ENCODE results near the gene SGCD.

DNA sequence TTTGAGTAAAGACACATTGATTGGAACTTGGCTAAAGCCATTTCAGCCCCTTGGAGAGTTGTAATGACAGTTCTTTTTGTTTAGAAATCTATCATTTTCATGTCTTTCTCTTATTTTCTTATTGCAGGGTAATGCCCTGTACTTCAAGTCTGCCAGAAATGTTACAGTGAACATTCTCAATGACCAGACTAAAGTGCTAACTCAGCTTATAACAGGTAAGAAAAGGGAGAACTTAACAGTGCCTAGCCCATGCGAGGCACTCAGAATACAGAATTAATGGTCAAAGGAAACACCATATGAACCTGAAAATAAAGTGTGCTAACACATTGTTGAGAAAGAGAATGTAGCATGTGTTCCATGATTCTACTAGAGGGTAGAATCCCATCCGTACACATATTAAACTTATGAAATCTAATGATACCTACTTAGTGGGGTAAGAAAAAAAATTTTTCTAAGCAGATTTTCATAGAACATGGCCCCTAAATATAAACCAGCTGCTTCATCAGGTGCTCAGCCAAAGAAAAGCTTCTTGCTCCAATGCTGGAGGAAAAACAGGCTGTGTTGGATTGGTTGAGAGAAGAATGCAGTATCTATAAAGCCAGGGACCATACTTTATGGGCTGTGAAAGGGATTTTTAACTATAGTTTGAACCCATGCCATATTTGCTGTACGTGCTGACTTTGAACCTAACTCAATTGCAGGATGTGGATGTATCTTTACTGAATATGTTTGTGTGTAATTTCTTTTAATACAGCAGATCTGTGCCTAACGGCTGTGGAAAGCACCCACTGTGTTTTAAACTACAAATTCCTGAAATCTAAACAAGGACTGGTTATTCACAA, 262.4 kb downstream of the SGCD start:
- TF ChIP-seq, protein P1, sequence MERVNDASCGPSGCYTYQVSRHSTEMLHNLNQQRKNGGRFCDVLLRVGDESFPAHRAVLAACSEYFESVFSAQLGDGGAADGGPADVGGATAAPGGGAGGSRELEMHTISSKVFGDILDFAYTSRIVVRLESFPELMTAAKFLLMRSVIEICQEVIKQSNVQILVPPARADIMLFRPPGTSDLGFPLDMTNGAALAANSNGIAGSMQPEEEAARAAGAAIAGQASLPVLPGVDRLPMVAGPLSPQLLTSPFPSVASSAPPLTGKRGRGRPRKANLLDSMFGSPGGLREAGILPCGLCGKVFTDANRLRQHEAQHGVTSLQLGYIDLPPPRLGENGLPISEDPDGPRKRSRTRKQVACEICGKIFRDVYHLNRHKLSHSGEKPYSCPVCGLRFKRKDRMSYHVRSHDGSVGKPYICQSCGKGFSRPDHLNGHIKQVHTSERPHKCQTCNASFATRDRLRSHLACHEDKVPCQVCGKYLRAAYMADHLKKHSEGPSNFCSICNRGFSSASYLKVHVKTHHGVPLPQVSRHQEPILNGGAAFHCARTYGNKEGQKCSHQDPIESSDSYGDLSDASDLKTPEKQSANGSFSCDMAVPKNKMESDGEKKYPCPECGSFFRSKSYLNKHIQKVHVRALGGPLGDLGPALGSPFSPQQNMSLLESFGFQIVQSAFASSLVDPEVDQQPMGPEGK (CRISPR knock-in tag; IDR thresholded peaks at IDR 0.05; ENCODE audit: borderline replicate concordance): no peak
- TF ChIP-seq POLR2AphosphoS5 (IDR thresholded peaks at IDR 0.05; ENCODE audit: control insufficient read depth, insufficient read depth, low read depth, low read length) (no peak), EZH2 (IDR thresholded peaks at IDR 0.05; ENCODE audit: borderline replicate concordance, low read depth, low read length) (no peak), FOXA1 (IDR thresholded peaks at IDR 0.05; ENCODE audit: borderline replicate concordance) (no peak), ZNF780A (CRISPR knock-in tag; IDR thresholded peaks at IDR 0.05) (no peak), POLR2A (conservative IDR thresholded peaks at IDR 0.05) (no peak), KAT7 (CRISPR knock-in tag; IDR thresholded peaks at IDR 0.05; ENCODE audit: borderline replicate concordance) (no peak), GATA2 (CRISPR knock-in tag; IDR thresholded peaks at IDR 0.05) (no peak), MXI1 (IDR thresholded peaks at IDR 0.05; ENCODE audit: low read depth, low read length) (no peak)
- TF ChIP-seq, protein P2, sequence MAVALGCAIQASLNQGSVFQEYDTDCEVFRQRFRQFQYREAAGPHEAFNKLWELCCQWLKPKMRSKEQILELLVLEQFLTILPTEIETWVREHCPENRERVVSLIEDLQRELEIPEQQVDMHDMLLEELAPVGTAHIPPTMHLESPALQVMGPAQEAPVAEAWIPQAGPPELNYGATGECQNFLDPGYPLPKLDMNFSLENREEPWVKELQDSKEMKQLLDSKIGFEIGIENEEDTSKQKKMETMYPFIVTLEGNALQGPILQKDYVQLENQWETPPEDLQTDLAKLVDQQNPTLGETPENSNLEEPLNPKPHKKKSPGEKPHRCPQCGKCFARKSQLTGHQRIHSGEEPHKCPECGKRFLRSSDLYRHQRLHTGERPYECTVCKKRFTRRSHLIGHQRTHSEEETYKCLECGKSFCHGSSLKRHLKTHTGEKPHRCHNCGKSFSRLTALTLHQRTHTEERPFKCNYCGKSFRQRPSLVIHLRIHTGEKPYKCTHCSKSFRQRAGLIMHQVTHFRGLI (CRISPR knock-in tag; IDR thresholded peaks at IDR 0.05): no peak
